Astrocyte (in vitro differentiated cells and primary cell): ENCODE results near the gene BCL2.

Experiments
- EZH2 ChIP-seq: IDR thresholded peaks from 2 replicates; pipeline ENCODE4 v1.6.1; 2012; ENCODE audit warnings: mild to moderate bottlenecking, low read length, inconsistent platforms; ENCODE audit not compliant: insufficient read depth
- TF ChIP-seq, protein P1 (sequence below): IDR thresholded peaks from 2 replicates; pipeline ENCODE4 v1.5.1; 2011; ENCODE audit warnings: low read depth, mild to moderate bottlenecking, inconsistent platforms, low read length, moderate library complexity; ENCODE audit not compliant: insufficient read depth

DNA sequence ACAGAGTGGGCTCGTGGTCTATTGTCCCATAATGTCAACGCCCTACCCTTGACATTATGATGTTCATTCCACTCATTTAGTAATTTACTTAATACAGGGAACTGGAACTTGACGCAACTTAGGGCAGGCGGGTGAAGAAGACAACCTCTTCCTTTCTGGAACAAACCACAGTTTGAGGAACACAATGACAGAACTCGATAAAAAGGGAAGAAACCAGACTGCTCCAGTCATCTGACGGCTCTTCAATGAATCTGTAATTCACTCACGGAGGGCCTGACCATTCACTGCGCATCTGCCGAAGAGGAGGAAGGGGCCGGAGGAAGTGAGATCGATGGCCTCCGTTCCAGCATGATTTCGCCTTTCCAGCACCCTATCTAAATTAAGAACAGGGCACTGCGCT is 83.2 kb downstream of the BCL2 start:
- TF ChIP-seq, protein P1, sequence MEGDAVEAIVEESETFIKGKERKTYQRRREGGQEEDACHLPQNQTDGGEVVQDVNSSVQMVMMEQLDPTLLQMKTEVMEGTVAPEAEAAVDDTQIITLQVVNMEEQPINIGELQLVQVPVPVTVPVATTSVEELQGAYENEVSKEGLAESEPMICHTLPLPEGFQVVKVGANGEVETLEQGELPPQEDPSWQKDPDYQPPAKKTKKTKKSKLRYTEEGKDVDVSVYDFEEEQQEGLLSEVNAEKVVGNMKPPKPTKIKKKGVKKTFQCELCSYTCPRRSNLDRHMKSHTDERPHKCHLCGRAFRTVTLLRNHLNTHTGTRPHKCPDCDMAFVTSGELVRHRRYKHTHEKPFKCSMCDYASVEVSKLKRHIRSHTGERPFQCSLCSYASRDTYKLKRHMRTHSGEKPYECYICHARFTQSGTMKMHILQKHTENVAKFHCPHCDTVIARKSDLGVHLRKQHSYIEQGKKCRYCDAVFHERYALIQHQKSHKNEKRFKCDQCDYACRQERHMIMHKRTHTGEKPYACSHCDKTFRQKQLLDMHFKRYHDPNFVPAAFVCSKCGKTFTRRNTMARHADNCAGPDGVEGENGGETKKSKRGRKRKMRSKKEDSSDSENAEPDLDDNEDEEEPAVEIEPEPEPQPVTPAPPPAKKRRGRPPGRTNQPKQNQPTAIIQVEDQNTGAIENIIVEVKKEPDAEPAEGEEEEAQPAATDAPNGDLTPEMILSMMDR = no peak
- TF ChIP-seq EZH2 = no peak
